OCI-LY7 (cell line): ENCODE results near the gene MKKS. TPM values are rescaled to one million over a fixed set of nuclear protein-coding genes. Genes with fewer than 3 reads are reported as not detected.

ENCODE experiments used
- BruUV-seq: library from RNA; stranded (reverse); fragments of 400-500 nt; replicated peaks from 2 replicates; lab custom pipeline; 2021; lab: Mats Ljungman, UMichigan
- CTCF ChIA-PET: fragments of 300-600 bp; sonication (Branson Sonifier 250); formaldehyde crosslinking; loops from one replicate; lab custom pipeline; 2022; ENCODE audit warnings: antibody characterized with exemption; ENCODE audit not compliant: unreplicated experiment; lab: Charles Lee
- POLR2A ChIA-PET: fragments of 300-600 bp; sonication (Branson Sonifier 250); formaldehyde crosslinking; loops from one replicate; lab custom pipeline; 2022; ENCODE audit warnings: antibody characterized with exemption; lab: Charles Lee
- DNase-seq: peaks from one replicate; pipeline ENCODE4 v3.0.0-alpha.2; 2015; ENCODE audit warnings: low spot score
- H2AFZ ChIP-seq: fragments of 200-600 bp; sonication (generic), shearing (Covaris generic); 2 replicates; pipeline ENCODE4 v1.6.1; 2014; ENCODE audit warnings: mild to moderate bottlenecking, antibody characterized with exemption, low read length, moderate library complexity
- H3K27ac ChIP-seq: fragments of 200-600 bp; sonication (generic); 2 replicates; pipeline ENCODE4 v1.5.1; 2014; ENCODE audit warnings: mixed run types, low read depth, mild to moderate bottlenecking, moderate library complexity, low read length, inconsistent platforms; ENCODE audit not compliant: poor library complexity, severe bottlenecking
- H3K36me3 ChIP-seq: fragments of 200-600 bp; sonication (generic); 2 replicates; pipeline ENCODE4 v1.6.1; 2014; ENCODE audit warnings: mild to moderate bottlenecking, antibody characterized with exemption, low read length, moderate library complexity, mixed read lengths; ENCODE audit not compliant: insufficient read depth
- H3K4me1 ChIP-seq: fragments of 200-600 bp; sonication (generic); 2 replicates; pipeline ENCODE4 v1.5.1; 2014; ENCODE audit warnings: mild to moderate bottlenecking, low read length; ENCODE audit not compliant: insufficient read depth, poor library complexity, severe bottlenecking
- H3K4me2 ChIP-seq: fragments of 200-600 bp; sonication (generic); 2 replicates; pipeline ENCODE4 v1.6.1; 2014; ENCODE audit warnings: mild to moderate bottlenecking, low read length
- H3K4me3 ChIP-seq: fragments of 200-600 bp; sonication (generic); 2 replicates; pipeline ENCODE4 v1.5.1; 2014; ENCODE audit warnings: mild to moderate bottlenecking, low read depth, low read length; ENCODE audit not compliant: poor library complexity, severe bottlenecking
- H3K79me2 ChIP-seq: fragments of 200-600 bp; sonication (generic); 2 replicates; pipeline ENCODE4 v1.6.1; 2016; ENCODE audit warnings: low read depth, mild to moderate bottlenecking, low read length, moderate library complexity, mixed read lengths; ENCODE audit not compliant: insufficient read depth
- H3K9me2 ChIP-seq: fragments of 200-600 bp; sonication (generic); 2 replicates; pipeline ENCODE4 v1.6.1; 2016; ENCODE audit warnings: mild to moderate bottlenecking, low read length, mixed read lengths; ENCODE audit not compliant: insufficient read depth
- H3K9me3 ChIP-seq: fragments of 200-600 bp; sonication (generic); 2 replicates; pipeline ENCODE4 v1.6.1; 2014; ENCODE audit warnings: mild to moderate bottlenecking, mixed run types, low read length, mixed read lengths
- H4K20me1 ChIP-seq: fragments of 200-600 bp; sonication (generic); 2 replicates; pipeline ENCODE4 v1.6.1; 2014; ENCODE audit warnings: mild to moderate bottlenecking, antibody characterized with exemption, low read length, moderate library complexity, mixed read lengths; ENCODE audit not compliant: insufficient read depth
- CTCF ChIP-seq: fragments of 200-600 bp; sonication (generic); conservative IDR thresholded peaks from 2 replicates; pipeline ENCODE4 v1.5.1; 2014; ENCODE audit warnings: mild to moderate bottlenecking, antibody characterized with exemption, low read length, moderate library complexity, mixed read lengths
- EZH2phosphoT487 ChIP-seq: fragments of 200-600 bp; sonication (generic); IDR thresholded peaks from 2 replicates; pipeline ENCODE4 v1.6.1; 2018; ENCODE audit warnings: low read depth, borderline replicate concordance, mild to moderate bottlenecking, mixed run types, antibody characterized with exemption, low read length, moderate library complexity, mixed read lengths
- intact Hi-C: fragments of 100-400 bp; cut with micrococcal nuclease; formaldehyde crosslinking; loops from one replicate; pipeline ENCODE4 v1.10.0; 2022; ENCODE audit not compliant: unreplicated experiment
- total RNA-seq, 2 experiments: library from RNA; depleted of rRNA in 1 of 2; stranded (reverse); fragments of >200 nt in 1 of 2; shearing (Covaris generic) in 1 of 2; gene quantifications; 2 replicates each; pipeline ENCODE4 v1.2.3, GENCODE V29; 2014 to 2022

MKKS gene
- total RNA-seq, 2 experiments from 2014 or later = 1.0 to 5.6 TPM

DNA sequence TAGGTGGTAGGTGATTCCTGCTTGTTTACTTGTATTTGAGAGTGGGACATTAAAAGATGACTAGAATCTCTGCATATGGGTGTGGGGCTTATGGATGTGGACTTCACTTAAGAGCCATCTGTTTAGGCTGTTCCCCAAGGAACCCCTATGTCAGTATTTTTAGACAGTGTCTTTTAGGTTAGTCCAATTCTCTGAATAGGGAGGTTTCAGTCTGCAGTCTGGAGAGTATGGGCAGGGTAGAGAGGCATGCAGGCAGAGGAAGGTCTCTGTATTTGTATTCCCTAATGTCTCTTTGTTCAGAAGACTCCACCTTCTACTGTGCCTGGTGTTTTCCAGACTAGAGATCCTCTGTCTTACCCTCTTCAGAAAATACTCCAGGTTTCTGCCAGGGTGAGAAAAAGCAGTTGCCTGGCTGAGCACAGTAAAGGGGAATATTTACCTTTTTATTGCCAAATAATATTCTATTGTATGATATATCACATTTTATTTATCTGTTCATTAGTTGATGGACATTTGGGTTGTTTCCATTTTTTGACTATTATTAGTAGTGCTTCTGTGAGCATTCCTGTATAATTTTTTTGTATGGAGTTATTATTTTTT is 20.2 kb upstream of the MKKS start:
- no TSS peak for BruUV-seq
- Histone ChIP-seq H2AFZ (no peak overlapping the region), H3K27ac (no peak overlapping the region), H3K4me3 (no peak overlapping the region), H4K20me1 (no peaks in the 10 kb centered on the region), H3K79me2 (peaks cover 43% of the 10 kb centered on the region), H3K4me1 (peaks cover 18% of the 10 kb centered on the region), H3K36me3 (peaks cover 6% of the 10 kb centered on the region; the same call in 1 of the 2 replicates), H3K9me3 (peaks cover 3% of the 10 kb centered on the region; the same call in 1 of the 2 replicates), H3K9me2 (no peaks in the 10 kb centered on the region), H3K4me2 (peak overlapping the region; percentile 63)
- intact Hi-C loops = no loop called here
- DNase-seq = no peak
- ChIA-PET CTCF (no interaction called here), POLR2A (interaction anchor here (0.5 to 1.9 kb wide), 2 partner anchors 12 to 26 kb away, joined by 3 to 10 read pairs; no protein-coding TSS in a partner anchor)
- TF ChIP-seq EZH2phosphoT487 = no peak
- no peak for TF ChIP-seq CTCF

GRCh38 chr20:10453241-10453640 is 19.2 kb upstream of the MKKS start:
- Histone ChIP-seq H3K4me3 (no peak overlapping the region), H3K4me2 (peak overlapping the region; percentile 63), H3K9me2 (no peaks in the 10 kb centered on the region), H3K27ac (peak overlapping the region; percentile 32), H3K4me1 (peaks cover 18% of the 10 kb centered on the region), H3K36me3 (peaks cover 2% of the 10 kb centered on the region; the same call in 1 of the 2 replicates), H3K79me2 (peaks cover 49% of the 10 kb centered on the region), H4K20me1 (no peaks in the 10 kb centered on the region), H3K9me3 (peaks cover 3% of the 10 kb centered on the region; the same call in 1 of the 2 replicates), H2AFZ (0 out of 2 replicates have a peak overlapping the region, but pooled peaks have one; percentile 41)
- CTCF ChIA-PET = no interaction called here
- POLR2A ChIA-PET = interaction anchor here (1.9 to 2.3 kb wide), 2 partner anchors 11 to 18 kb away, joined by 10 to 11 read pairs; partner anchors contain the start of genes MKKS and SLX4IP
- TF ChIP-seq EZH2phosphoT487 (no peak), CTCF (no peak)
- BruUV-seq = no TSS peak
- intact Hi-C loops = no loop called here
- peak; percentile 67 for DNase-seq

DNA sequence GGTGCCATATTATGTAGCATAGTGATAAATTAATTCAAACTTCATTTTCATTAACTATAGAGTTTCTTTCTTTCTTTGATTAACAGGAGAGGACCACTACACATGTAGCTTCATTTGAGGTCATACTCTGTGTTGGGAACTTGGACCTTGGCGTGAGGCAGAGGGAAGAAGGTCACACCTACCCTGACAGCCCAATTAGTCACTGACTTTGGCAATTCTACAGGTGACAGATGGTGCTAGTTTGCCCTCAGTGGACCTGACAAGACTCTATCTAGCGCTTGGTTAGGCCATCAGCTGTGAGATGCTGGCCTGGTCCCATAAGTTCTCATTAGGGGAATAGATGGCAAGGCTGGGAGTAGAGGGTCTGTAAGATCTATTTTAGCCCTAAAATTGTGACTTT is 15.2 kb upstream of the MKKS start:
- DNase-seq = no peak
- no peak overlapping the region for H3K27ac ChIP-seq
- no TSS peak for BruUV-seq
- ChIA-PET POLR2A (interaction anchor here (1.8 kb wide), 1 partner anchor 14 kb away, joined by 9 read pairs; the partner anchor contains the start of gene SLX4IP), CTCF (interaction anchor here (0.5 kb wide), 1 partner anchor 23 kb away, joined by 4 read pairs; no protein-coding TSS in a partner anchor)
- intact Hi-C loops = no loop called here
- H4K20me1 ChIP-seq = no peaks in the 10 kb centered on the region
- H3K36me3 ChIP-seq = peaks cover 5% of the 10 kb centered on the region
- H3K4me2 ChIP-seq = no peak overlapping the region
- no peaks in the 10 kb centered on the region for H3K9me3 ChIP-seq
- peaks cover 29% of the 10 kb centered on the region for H3K4me1 ChIP-seq
- H3K9me2 ChIP-seq = no peaks in the 10 kb centered on the region
- TF ChIP-seq EZH2phosphoT487 (no peak), CTCF (no peak)
- no peak overlapping the region for H2AFZ ChIP-seq
- no peak overlapping the region for H3K4me3 ChIP-seq
- peaks cover 37% of the 10 kb centered on the region; the same call in 1 of the 2 replicates for H3K79me2 ChIP-seq
